ENCODE measurements around the gene TOPAZ1.
A peak's percentile ranks its signal among the peaks of the same experiment; 100 is the strongest.

Gene TOPAZ1

DNA sequence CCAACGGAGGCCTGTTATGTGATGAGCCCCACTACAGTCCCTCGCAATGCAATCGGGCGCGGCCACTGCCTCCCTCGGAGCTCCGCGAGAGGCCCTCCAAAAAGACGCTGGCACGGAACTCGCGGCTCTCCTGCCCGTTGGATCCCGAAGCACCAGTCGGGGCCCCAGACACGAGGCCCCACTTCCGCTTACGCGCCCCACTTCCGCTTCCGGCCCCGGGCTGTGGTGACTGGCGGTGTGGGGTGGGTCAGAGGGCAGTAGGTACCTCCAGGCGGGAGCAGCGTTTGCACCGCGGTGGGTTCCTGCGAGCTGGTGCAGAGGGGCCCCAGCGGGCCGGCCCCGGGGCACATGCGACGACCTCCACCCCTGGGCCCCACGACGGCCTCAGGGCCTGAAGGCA is at the start of gene TOPAZ1:
Gene TOPAZ1, plus strand, starts transcription at position 181 of the 400 bp plus-strand sequence. Its CDS starts 168 bp downstream, at position 349.
- no peak for DNase-seq

DNA sequence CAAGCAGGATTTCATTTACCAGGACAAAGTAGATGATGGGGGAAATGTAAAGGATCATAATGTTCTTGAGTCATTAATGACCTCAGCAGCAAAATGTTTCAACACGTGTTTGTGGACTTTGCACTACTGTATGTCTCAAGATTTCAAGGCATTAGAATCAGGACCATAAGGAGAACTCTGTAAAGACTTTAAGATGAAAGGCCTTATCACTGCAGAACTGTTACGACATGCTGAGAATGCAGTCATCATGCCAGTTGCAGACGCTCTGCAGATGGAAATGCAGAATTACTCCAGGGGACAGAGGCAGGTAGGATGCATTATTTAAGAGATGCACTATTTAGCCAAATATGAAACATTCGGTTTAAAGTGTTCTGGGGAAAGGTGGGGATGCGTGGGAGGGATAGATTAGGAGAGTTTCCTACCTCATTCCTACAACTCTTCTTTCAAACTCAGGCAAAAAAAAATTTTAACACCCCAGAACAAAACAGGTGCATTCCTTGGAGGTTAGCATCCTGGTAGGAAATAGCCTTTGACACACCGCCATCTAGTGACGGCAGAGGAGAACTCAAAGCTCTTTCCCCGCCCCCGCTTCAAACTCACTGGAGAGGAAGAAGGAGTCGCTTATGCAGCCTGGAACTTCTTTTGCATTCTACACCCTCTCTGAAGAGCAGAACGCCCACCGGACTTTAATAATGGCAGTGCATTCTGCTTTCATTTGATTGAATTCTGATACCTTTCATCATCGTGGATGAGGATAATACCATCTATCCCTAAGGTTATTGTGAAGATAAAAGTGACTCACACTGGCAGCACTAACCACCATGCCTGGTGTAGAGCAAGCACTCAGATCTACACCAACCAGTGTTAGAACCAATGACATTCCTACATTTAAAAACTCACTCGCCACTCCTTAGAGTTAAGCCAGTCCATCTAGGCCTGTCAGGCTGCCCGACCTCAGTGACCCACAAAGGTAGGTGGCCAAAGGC is 43.1 kb upstream of the TOPAZ1 start:
- peak; percentile 69 to 72 for DNase-seq

DNA sequence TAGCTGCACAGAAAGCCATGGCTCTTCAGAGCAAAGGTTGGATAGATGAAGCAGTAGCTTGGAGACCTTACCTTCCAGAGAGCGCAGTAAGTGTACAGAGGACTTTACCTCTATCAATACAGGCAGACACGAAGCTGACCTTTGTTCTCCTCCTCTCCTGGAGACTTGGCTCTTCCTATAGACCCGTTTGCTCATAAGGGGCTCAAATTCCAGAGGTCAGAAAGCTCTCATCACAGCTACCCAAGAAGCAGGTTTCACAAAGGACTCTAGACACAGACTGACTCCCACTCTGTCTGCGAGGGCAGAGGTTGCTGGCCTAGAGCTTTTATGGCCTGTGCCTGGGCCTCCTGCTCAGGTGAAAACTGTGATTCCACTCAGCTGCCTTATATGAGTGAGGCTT is 35.4 kb upstream of the TOPAZ1 start:
- no peak for DNase-seq

DNA sequence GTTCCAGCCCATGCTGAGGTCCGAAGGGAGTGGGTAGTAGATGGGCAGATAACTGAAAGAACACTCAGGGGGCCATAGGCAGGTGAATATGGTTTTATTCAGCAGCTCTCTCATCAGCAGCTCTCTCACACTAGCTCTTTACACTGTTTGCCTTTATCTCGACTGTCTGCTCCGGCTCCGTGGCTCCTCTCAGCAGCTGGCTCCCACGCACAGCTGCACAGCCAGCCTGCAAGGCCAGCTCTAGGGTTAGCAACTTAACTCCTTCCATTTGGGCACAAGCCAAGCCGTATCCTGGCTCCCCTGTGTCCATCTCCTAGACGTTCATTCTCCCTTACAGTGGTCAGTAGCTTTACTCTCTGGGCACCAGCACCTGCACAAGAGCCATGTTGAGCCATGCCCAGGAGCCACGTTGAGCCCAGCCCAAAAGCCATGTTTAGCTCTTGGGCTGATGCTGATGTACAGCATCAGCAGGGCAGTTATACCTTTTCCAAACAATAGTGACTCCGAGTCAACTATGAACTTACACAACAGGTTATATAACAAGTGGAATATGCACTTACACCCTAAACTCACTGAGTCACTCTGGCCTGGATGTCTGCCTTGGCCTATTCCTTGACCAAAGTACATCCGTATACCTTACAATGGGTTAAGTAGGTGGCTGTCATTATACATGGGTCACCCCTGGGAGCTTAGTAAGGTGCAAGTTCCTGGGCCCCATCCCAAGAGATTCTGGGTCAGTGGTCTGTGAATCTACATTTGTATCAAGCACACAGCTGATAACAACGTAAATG is 34.6 kb upstream of the TOPAZ1 start:
- DNase-seq = no peak

DNA sequence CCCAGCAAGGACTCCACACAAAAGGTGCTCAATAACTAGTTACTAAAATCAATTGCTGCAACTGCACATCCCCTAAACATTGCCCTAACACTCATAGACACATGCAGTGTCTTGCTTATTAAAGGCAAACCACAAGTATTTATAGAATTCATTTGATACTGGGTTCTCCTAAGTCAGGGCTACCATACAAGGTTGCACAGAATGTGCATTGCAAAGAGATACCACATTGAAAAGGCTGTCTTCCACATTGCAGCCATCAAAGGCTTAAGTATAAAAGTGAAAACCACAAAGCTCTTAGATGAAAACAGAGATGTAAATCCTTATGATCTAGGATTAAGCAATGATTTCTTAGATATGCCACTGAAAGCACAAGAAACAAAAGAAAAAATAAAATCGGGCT is 33.6 kb upstream of the TOPAZ1 start:
- DNase-seq = no peak

DNA sequence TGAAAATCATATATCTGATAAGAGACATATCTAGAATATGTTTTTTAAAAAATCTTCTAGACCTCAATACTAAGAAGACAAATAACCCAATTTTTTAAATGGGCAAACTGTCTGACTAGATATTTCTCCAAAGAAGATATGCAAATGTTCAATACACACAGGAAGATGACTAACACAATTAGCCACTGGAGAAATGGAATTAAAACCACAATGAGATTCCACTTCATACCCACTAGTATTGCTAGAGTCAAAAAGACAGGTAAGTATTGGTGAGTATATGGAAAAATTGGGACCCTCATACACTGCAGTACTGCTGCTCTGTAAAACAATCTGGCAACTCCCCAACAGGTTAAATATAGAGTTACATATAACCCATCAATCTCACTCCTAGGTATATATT is 33.1 kb upstream of the TOPAZ1 start:
- DNase-seq = no peak

DNA sequence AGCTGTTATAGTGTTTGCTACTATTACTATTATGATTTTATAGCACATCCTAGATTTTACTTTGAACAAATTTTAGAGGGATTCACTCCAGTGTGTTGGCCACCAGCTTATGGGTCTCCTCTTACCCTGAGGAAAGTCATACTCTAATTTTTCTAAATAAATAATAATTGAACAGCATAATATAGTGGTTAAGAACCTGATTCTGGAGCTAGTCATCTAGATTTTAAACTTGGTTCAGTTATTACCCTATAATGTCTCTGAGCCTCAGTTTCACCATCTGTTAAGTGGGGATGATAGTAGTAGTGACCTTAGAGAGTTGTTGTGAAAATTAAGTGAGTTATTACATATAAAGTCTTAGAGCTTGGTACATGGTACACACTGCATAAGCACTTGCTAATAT is 30.7 kb upstream of the TOPAZ1 start:
- DNase-seq = no peak

DNA sequence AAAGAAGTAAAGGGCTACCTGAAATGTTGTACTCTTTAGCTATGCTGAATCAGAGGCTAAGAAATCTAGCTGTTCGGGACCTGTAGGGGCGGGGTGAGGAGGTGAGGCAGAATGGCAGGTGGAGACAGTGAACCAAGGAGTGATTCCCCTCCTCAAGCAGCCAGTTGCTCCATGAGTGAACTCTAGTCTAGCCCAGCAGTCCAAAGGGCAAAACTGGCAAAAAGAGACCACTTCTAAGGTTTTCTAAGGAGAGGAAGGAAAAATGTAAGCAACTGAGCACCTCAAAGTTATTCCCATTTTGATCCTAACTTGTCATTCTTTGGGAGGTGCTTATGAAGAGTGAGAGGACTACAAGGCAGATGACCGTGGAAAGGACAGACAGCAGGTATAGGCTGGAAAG is 19.3 kb upstream of the TOPAZ1 start:
- DNase-seq = no peak

DNA sequence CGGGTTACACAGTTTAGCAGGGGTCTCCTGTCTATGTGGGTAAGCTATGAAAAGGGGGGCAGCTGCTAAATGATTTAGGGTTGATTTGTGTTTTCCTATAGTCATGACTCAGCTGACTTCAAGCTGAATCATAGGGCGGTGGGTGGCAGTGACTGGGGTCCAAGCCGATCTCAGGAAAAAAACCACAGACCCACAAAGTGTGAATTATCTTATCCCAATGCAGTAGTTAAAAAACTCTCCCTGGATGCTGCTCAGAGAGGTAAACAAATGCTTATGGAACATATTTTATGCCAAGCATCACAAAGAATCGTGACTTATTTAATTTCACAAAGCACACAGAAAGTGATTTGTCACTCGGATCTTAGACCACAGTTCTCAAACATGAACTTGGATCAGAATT is 18.4 kb upstream of the TOPAZ1 start:
- DNase-seq = no peak

DNA sequence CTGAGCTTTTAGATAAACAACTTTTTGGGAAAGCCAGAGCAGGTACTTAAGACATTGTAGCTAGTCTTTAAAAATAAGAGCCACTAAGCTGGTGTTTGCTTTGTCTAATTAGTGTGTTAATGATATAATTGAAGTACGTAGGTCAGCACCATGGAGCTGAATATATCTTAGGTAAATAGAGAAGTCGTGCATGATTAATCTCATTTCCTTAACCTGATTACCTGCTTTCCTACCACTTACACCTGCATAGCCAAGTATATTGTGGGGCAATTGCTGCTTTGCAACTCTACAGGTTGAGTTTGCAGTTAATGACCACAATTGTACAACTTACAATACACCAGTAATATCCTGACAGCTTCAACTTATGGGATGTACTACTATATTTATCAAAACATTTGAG is 17.6 kb upstream of the TOPAZ1 start:
- no peak for DNase-seq

DNA sequence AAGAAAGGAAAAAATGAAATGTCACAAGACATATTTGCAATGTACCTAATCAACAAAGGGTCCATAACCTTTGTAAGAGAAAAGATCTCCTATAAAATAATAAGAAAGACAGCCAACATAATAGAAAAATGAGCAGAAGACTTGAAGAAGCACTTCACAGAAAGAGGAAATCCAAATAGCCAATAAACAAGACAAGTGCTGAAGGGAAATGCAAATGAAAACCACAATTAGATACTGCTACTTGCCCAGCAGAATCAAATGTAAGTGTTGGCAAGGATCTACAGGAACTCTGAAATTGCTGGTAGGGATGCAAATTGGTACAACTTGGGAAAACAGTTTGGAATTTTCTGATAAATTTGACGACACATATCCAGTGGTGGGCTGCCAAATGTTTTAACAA is 15.1 kb upstream of the TOPAZ1 start:
- no peak for DNase-seq

DNA sequence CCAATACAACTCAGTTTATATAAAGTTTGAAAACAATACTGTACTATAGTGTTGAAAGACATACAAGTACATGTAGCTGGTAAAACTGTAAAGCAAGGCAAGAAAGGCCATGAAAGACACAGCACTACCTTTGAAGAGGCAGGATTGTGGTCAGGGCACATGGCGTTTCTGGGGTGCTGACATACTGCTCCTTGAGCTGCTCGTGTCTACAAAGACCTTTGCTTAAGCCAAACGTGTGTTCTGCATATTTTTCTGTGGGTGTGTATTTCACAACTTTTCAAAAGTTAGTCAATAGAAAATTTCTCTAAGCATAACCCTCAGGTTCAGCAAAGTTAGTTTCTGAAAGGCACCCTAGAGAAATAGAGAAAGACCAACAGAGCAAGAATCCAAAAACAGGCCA is 14.1 kb upstream of the TOPAZ1 start:
- DNase-seq = no peak

DNA sequence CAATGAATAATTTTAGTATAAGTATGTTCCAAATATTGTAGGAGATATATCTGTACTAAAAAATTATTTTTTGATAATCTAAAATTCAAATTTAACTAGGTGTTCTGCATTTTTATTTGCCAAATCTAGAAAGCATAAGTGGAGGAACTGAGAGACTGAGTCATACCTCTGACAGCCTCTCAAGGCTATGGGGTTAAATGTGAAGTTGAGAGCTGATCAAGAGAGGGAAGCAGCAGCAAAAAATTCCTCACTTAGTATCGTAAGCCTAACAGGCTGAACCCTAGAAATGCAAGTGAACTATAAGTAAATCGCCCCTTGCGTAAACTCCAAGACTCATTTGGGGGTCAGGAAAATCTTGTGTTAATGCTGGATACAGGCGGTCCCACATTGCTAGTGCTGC is 12.8 kb upstream of the TOPAZ1 start:
- no peak for DNase-seq

DNA sequence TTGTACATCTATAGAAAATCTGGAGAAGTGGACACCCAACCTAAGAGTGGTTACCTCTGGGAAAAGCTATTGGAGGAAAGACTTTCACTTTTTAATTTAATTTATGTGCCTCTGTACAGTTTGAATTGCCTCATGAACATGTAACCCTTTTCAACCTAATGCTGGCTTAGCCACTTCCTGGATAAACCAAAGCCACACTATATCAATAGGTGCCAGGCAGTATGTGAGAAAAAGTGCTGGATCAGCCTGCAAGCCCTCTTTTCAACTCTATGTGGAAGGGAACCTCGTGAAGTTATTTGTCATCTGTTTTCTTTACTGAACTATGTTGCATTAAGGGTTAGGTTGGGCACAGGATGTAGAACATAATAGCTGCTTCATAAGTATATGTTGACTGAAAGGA is 9.3 kb upstream of the TOPAZ1 start:
- DNase-seq = no peak

DNA sequence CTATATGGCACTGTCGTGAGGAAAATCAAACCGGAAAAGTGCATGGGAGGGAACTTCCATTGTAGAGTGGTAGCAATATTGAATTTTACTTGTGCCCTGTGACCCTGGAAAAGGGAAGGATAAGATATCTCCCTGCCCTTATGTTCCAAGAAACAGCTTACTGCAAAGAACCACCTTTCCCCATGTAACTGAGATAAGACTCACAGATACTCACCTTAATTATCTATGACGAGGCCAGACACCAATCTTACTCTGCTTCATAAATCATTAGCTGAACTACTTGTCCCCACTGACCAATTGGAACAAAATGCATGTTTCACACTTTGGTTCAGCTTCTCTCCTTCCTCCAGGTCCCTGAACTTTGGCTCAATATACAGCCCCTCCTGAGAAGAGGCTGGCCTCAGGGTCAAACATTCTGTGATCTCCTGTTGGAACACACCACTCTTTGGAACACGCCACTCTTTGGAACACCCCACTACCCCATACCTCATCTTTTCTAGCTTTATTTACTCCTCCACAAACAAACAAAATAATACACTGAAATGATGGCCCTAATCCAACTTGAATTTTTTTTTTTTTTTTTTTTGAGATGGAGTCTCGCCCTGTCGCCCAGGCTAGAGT is 6.9 kb upstream of the TOPAZ1 start:
- DNase-seq = no peak

DNA sequence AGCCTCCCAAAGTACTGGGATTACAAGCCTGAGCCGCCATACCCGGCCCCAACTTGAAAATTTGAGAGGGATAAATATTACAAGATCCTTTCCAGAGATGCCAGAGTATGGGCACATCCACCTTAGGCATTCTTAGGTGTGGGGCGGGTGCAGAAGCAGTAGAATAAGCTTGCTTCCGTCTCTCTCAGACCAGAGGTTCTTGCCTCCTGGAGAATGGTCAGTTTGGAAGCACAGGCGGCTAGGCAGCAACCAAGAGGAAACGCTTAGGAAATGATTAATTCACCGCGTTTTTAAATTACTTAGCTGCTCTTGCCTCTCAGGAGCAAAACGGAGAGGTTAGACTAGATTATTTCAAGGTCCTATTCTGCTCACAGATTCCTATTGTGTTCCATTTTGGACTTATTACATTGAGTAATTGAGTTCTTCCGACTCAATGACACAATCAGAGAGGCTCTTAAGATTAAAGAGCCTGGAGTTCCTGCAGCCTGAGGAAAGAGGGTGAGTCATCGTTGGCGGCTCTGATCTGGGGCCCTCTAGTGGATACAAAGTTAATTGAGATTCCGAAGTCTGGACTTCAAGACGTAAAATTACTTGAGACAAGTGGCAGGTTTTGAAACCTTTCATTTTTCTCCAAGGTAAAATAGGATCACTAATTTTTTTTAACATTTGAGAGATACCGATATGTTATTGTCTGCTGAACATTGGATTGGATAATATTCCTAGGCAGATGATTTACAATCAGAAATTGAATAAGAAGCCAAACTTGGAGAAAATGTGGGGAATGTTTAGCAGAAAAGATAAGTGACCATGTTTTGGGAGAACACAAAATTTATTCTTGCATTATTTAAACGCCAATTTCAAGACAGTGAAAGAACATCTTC is 5.8 kb upstream of the TOPAZ1 start:
- DNase-seq = peak; percentile 28 to 68

DNA sequence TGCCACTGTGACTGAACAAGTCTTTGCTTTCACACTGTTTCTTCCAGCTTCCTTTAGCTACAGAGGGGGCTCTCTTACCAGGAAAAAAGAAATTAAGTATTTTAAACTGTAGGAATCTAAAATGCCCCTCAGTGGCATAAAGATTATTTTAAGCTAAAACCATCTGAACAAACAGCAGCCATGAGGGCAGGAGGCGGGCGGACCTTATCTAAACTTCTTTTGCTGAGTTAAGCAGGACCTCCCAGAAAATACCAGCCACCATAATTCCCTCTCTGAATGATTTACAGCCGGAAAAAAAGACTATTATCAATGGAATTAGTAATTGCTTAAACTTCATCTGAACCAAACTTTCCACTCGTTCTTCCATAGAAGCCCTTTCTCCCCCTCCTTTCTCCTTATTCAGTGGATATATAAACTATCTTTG is 5.2 kb upstream of the TOPAZ1 start:
- no peak for DNase-seq

DNA sequence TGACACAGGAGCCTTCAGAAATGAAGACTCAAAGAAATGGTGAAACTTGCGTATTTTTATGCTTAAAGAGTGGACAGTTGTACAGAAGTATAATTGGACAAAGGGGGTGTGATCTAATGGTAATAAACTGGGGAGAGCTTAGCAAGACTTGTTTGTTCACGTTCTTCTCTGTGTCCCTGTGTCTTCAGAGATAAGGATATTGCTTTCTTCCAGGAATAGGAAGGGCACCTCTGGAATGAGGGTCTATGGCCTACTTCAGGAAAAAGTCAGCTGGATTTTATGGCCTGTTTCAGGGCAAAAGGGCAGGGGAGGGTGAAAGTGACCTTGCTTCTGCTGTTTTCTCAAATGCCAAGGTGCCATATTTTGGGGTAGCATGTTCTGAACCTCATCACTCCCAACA is 4.5 kb upstream of the TOPAZ1 start:
- no peak for DNase-seq

DNA sequence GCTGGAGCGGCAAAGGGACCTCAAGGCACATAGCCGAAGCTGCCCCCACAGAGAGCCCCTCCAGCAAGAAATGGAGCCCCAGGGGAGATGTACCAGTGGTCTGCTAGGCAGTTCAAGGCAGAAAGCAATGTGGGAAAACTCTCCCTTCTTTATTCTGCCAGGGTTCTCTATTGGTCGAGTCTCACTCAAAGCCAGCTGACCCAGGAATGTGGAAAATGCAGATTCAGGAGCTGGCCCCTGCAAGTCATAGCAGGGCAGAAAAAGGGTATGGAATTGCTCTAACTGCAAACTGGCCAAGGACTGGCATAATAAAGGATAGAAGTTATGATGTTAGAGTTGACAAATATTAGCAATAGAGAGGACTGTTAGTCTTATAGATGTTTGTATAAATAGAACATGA is 4.0 kb upstream of the TOPAZ1 start:
- DNase-seq = no peak

DNA sequence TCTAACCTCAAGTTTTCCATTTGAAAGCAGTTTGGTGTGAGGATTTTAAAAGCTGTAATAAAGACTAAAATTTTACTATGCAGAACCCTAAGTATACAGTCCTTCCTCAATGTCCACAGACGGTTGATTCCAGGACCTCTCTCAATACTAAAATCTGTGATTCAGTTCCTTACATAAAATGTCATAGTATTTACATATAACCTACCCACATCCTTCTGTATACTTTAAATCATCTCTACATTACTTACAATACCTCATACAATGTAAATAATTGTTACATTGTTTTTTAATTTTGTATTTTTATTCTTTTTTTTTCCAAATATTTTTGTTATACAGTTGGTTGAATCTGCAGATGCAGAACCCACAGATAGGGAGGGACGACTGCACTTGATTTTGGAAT is 2.8 kb upstream of the TOPAZ1 start:
- no peak for DNase-seq

DNA sequence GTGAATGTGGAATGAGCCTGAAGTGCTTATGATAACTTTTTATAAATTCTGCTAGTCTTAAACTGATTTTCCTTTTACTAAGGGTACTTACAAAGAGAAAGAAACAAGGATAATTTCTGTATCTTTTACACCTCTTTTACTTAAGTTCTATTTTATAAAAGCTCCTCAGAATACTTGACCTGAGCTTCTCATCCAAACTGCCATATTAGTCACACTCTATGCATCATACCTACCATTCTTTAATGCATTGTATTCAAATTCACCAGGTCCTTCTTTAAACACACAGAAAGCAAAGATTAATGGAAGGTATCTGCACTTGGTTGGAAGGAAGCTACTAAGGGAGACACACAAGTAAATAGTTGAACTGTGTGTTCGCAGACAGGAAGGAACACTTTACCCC is 1.6 kb upstream of the TOPAZ1 start:
- no peak for DNase-seq

DNA sequence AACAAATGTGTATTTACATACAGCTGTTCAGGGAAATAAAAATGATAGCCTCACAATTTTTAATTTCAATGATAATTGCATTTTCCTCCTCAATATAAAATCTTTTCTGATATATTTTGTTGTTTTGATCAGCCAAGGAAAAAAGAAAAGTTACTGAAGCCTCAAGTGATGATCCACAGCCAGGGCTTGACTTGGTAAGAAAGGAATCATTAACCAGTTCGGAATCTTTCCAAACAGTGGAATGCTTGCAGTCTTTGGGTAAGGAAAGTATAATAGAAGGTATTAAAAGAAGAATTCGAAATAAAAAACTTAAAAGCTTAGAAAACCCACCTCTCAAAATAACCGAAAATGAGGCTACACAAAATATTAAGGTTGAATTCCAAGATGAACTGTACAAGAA is 1.0 kb downstream of the TOPAZ1 start:
- DNase-seq = no peak

DNA sequence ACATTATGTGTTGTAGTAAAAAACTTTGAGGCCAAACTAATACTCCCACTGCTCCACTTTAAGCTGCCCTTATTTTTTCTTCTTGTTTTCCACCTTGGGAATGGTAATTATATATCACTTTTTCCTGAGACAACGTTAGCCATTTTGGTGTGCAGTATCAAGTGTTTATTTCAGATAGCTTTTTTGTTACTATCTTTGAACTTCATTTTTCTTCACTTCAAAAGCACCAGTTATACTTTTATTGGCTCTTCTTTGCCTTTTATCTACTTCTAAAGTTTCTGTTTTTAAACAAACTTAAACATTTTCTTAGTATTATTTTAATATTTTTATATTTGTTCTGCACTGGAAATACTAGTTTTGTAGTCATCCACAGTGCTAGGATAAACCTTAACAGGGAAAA is 6.5 kb downstream of the TOPAZ1 start:
- no peak for DNase-seq

All from NCI-H524 (cell line).